HG02763 (cell line): Measurements from ENCODE around the gene KLHL17.

Experiments
- ATAC-seq: cut with Tn5 transposase; IDR thresholded peaks from one replicate; pipeline ENCODE4 v1.9.1; 2021; ENCODE audit warnings: mild to moderate bottlenecking, moderate library complexity; ENCODE audit not compliant: unreplicated experiment

KLHL17 gene

DNA sequence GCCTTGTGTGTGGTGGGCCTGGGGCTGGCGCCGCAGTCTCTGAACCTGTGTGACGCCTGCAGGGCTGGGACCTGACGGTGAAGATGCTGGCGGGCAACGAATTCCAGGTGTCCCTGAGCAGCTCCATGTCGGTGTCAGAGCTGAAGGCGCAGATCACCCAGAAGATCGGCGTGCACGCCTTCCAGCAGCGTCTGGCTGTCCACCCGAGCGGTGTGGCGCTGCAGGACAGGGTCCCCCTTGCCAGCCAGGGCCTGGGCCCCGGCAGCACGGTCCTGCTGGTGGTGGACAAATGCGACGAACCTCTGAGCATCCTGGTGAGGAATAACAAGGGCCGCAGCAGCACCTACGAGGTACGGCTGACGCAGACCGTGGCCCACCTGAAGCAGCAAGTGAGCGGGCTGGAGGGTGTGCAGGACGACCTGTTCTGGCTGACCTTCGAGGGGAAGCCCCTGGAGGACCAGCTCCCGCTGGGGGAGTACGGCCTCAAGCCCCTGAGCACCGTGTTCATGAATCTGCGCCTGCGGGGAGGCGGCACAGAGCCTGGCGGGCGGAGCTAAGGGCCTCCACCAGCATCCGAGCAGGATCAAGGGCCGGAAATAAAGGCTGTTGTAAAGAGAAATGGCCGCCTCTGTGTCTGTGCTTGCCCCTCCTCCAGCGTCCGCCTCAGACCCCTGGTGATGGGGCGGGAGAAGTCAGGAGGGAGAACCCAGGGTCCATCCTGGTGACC lies 53.7 kb downstream of the KLHL17 start:
- no peak for ATAC-seq

DNA sequence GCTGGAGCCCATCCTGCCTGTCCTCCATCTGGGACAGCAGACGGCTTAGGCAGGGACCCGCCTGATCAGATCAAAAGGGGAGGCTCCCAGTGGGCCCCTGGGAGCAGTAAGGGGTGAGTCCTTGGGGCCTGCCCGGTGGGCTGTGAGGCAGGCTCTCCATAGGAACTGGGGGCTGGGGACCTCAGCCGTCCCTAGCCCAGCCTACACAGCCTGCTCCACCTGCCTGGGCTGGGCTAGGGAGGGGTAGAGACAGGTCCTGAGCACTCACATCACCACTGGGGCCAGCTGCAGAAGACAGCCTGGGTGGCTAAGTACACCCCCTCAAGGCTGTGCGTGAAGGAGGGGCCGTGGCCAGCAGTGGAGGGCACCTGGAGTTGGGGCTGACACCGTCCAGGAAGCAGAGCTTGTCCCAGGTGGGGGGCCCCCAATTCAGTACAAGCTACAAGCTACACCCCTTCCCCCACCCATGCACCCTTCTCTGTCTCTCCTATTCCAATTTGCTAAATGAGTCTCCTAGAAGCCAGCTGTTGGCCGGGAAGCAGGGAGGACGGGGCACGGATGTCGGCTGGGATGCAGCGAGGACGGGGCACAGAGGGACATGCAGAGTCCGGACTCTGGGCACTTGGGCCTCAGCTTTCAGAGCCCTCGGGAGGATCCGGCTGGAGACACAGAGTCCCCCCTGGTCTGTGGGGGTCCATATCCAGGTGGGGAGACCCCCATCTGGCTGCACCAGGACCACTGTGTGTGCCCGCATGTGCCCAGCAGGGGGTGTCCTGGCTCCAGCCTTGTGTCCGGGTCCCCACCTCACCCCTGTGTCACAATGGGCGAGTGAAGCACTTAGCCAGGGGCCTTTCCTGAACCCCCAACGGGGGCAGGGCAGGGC lies 54.7 kb downstream of the KLHL17 start:
- ATAC-seq: no peak
